ENCODE results near the gene ZPR1. TPM values are rescaled to one million over a fixed set of nuclear protein-coding genes. Genes with fewer than 3 reads are reported as not detected.

The ZPR1 gene
- total RNA-seq, 1 donor from 2014 or later: 19.4 TPM

GRCh38 chr11:116729501-116730240, 58.2 kb downstream of the ZPR1 start:
- no peak for TF ChIP-seq POLR2AphosphoS5 (IDR thresholded peaks at IDR 0.05; ENCODE audit: insufficient read depth in 1 of 2, low read depth in 1 of 2)
- TF ChIP-seq POLR2A (IDR thresholded peaks at IDR 0.05): no peak
- TF ChIP-seq, protein P1, sequence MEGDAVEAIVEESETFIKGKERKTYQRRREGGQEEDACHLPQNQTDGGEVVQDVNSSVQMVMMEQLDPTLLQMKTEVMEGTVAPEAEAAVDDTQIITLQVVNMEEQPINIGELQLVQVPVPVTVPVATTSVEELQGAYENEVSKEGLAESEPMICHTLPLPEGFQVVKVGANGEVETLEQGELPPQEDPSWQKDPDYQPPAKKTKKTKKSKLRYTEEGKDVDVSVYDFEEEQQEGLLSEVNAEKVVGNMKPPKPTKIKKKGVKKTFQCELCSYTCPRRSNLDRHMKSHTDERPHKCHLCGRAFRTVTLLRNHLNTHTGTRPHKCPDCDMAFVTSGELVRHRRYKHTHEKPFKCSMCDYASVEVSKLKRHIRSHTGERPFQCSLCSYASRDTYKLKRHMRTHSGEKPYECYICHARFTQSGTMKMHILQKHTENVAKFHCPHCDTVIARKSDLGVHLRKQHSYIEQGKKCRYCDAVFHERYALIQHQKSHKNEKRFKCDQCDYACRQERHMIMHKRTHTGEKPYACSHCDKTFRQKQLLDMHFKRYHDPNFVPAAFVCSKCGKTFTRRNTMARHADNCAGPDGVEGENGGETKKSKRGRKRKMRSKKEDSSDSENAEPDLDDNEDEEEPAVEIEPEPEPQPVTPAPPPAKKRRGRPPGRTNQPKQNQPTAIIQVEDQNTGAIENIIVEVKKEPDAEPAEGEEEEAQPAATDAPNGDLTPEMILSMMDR (IDR thresholded peaks at IDR 0.05): no peak
- no peak for DNase-seq (ENCODE audit: extremely low spot score in 2 of 2)
- no peaks in the 10 kb centered on the region for H3K27me3 ChIP-seq

DNA sequence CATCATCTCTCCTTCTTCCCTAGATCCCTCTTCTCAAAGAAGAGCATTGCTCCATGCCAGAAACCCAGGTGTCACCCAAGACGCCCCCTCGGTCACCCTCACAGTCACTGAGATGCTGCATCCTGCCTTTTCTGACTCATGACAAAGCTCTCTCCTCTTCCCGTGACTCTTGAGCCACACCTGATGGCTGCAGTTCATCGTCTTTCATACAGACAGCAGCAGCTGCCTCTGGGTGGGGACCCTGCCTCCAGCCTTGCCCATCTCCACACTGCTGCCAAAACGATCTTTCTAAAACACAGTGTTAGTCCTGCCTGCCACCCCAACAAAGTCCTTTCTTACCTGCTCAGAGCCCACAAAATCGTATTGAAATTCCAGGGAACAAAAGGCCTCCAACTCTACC, 59.8 kb downstream of the ZPR1 start:
- no peak overlapping the region for H3K27ac ChIP-seq
- H3K4me3 ChIP-seq: no peak overlapping the region
- intact Hi-C loops (cut with DNase I): no loop called here
- H3K27me3 ChIP-seq: no peaks in the 10 kb centered on the region
- no peak for DNase-seq (ENCODE audit: extremely low spot score in 2 of 2)
- TF ChIP-seq POLR2AphosphoS5 (IDR thresholded peaks at IDR 0.05; ENCODE audit: insufficient read depth in 1 of 2, low read depth in 1 of 2) (no peak), POLR2A (IDR thresholded peaks at IDR 0.05) (no peak)
- TF ChIP-seq, protein P1 (IDR thresholded peaks at IDR 0.05): no peak
- peaks cover 24% of the 10 kb centered on the region for H3K4me1 ChIP-seq
- H3K36me3 ChIP-seq: no peaks in the 10 kb centered on the region
- no peaks in the 10 kb centered on the region for H3K9me3 ChIP-seq

More at GRCh38 chr11:116729501-116730240, 58.2 kb downstream of the ZPR1 start:
- peaks cover 24% of the 10 kb centered on the region for H3K4me1 ChIP-seq
- no peaks in the 10 kb centered on the region for H3K9me3 ChIP-seq
- intact Hi-C loops (cut with DNase I): no loop called here
- H3K36me3 ChIP-seq: no peaks in the 10 kb centered on the region
- no peak overlapping the region for H3K27ac ChIP-seq
- H3K4me3 ChIP-seq: no peak overlapping the region

- no peak for TF ChIP-seq POLR2A (IDR thresholded peaks at IDR 0.05)
- TF ChIP-seq, protein P1 (IDR thresholded peaks at IDR 0.05): no peak
- no peak for TF ChIP-seq POLR2AphosphoS5 (IDR thresholded peaks at IDR 0.05; ENCODE audit: insufficient read depth in 1 of 2, low read depth in 1 of 2)
- Histone ChIP-seq H3K36me3 (no peaks in the 10 kb centered on the region), H3K4me1 (peaks cover 15% of the 10 kb centered on the region), H3K27me3 (no peaks in the 10 kb centered on the region), H3K9me3 (no peaks in the 10 kb centered on the region), H3K27ac (no peak overlapping the region), H3K4me3 (no peak overlapping the region)
- no peak for DNase-seq (ENCODE audit: extremely low spot score in 2 of 2)
- intact Hi-C loops (cut with DNase I): no loop called here
Observed at GRCh38 chr11:116725434-116726221, 62.2 kb downstream of the ZPR1 start.

- Histone ChIP-seq H3K9me3 (no peaks in the 10 kb centered on the region), H3K4me3 (no peak overlapping the region), H3K27ac (no peak overlapping the region), H3K36me3 (no peaks in the 10 kb centered on the region), H3K27me3 (no peaks in the 10 kb centered on the region), H3K4me1 (peaks cover 12% of the 10 kb centered on the region)
- no peak for TF ChIP-seq POLR2AphosphoS5 (IDR thresholded peaks at IDR 0.05; ENCODE audit: insufficient read depth in 1 of 2, low read depth in 1 of 2)
- no peak for TF ChIP-seq POLR2A (IDR thresholded peaks at IDR 0.05)
- TF ChIP-seq, protein P1 (IDR thresholded peaks at IDR 0.05): no peak
- intact Hi-C loops (cut with DNase I): loop anchor here (5.0 kb wide), 1 partner anchor 1327 kb away; no protein-coding TSS in a partner anchor
- no peak for DNase-seq (ENCODE audit: extremely low spot score in 2 of 2)
Observed at GRCh38 chr11:116724813-116725212, 63.0 kb downstream of the ZPR1 start.

Other genes with a start within 250 kb of the ZPR1 start
- 15.0 TPM for gene BUD13, start 15.0 kb downstream of the ZPR1 start, total RNA-seq
- not detected for gene APOA5, start 3.9 kb upstream of the ZPR1 start, total RNA-seq
- not detected for gene APOA4, start 35.3 kb upstream of the ZPR1 start, total RNA-seq
- gene APOC3, start 41.9 kb upstream of the ZPR1 start, total RNA-seq: not detected
- gene APOA1, start 49.6 kb upstream of the ZPR1 start, total RNA-seq: 2.2 TPM